A549 (cell line): ENCODE data around the gene BPIFB2. TPM values are rescaled to one million over a fixed set of nuclear protein-coding genes. Genes with fewer than 3 reads are reported as not detected.

Source experiments
- ATAC-seq, 2 experiments: fragments of 200-7000 bp in 1 of 2; fragments of >200 bp in 1 of 2; cut with Nextera tagmentation in 1 of 2; cut with Tn5 transposase in 1 of 2; 3 replicates each; pipeline versions ENCODE4 v1.8.0 to v1.9.1; 2018 to 2020; ENCODE audit warnings: mild to moderate bottlenecking in 1 of 2, moderate library complexity in 1 of 2
- CTCF ChIA-PET: fragments of 300-600 bp; sonication (Branson Sonifier 250); formaldehyde crosslinking; extraction: SDS; loops from one replicate; lab custom pipeline; 2021; ENCODE audit warnings: antibody characterized with exemption, inconsistent platforms; lab: Yijun Ruan, JAX
- POLR2A ChIA-PET: fragments of 350-600 bp; formaldehyde crosslinking; extraction: SDS; loops from one replicate; lab custom pipeline; 2021; ENCODE audit warnings: antibody characterized with exemption, inconsistent platforms; lab: Yijun Ruan, JAX
- DNase-seq, 2 experiments: peaks; one replicate each; pipeline versions ENCODE4 v3.0.0 to v3.0.0-alpha.2; 2011 to 2016; ENCODE audit warnings: low read depth in 1 of 2, low spot score in 1 of 2
- FAIRE-seq: peaks from 2 replicates; lab custom pipeline; 2011; peaks lifted over from hg19 to GRCh38; lab: Jason Lieb, UNC
- H3K27ac ChIP-seq, 2 experiments: fragments of >200 bp; sonication (Bioruptor Twin); formaldehyde crosslinking; 3 replicates each; pipeline ENCODE4 v1.5.1; 2016 to 2017
- H3K4me1 ChIP-seq: fragments of >200 bp; sonication (Bioruptor Twin); formaldehyde crosslinking; 3 replicates; pipeline ENCODE4 v1.6.1; 2016
- H3K4me2 ChIP-seq: fragments of >200 bp; sonication (Bioruptor Twin); formaldehyde crosslinking; 3 replicates; pipeline ENCODE4 v1.6.1; 2016
- H3K4me3 ChIP-seq: fragments of >200 bp; sonication (Bioruptor Twin); formaldehyde crosslinking; 3 replicates; pipeline ENCODE4 v1.5.1; 2016
- H3K9me3 ChIP-seq: fragments of >200 bp; sonication (Bioruptor Twin); formaldehyde crosslinking; 3 replicates; pipeline ENCODE4 v1.6.1; 2016
- BHLHE40 ChIP-seq: IDR thresholded peaks from 2 replicates; pipeline ENCODE4 v1.6.1; 2012; ENCODE audit warnings: low read depth, low read length, inconsistent platforms
- CBX8 ChIP-seq: fragments of 200-600 bp; sonication (generic); IDR thresholded peaks from 2 replicates; pipeline ENCODE4 v1.6.1; 2016
- CHD2 ChIP-seq: fragments of 150-350 bp; IDR thresholded peaks from 2 replicates; pipeline ENCODE4 v1.6.1; 2014; ENCODE audit warnings: low read length; ENCODE audit not compliant: partially characterized antibody
- EHF ChIP-seq: fragments of 250-450 bp; sonication (Bioruptor Pico); IDR thresholded peaks from 2 replicates; pipeline ENCODE4 v1.5.0; 2020; ENCODE audit warnings: mild to moderate bottlenecking
- FOSB ChIP-seq: fragments of 250-450 bp; sonication (Bioruptor Pico); IDR thresholded peaks from 2 replicates; pipeline ENCODE4 v1.5.0; 2020; ENCODE audit warnings: mild to moderate bottlenecking, moderate library complexity
- HEYL ChIP-seq: fragments of 250-450 bp; sonication (Bioruptor Pico); IDR thresholded peaks from 2 replicates; pipeline ENCODE4 v1.8.0; 2021; ENCODE audit warnings: mild to moderate bottlenecking, moderate library complexity
- HOXA7 ChIP-seq: fragments of 250-450 bp; sonication (Bioruptor Pico); IDR thresholded peaks from 2 replicates; pipeline ENCODE4 v1.5.0; 2020; ENCODE audit warnings: mild to moderate bottlenecking, moderate library complexity
- HOXB13 ChIP-seq: fragments of 250-450 bp; sonication (Bioruptor Pico); IDR thresholded peaks from 2 replicates; pipeline ENCODE4 v1.5.0; 2020; ENCODE audit warnings: low read depth, mild to moderate bottlenecking, moderate library complexity
- HOXB5 ChIP-seq: fragments of 250-450 bp; sonication (Bioruptor Pico); IDR thresholded peaks from 2 replicates; pipeline ENCODE4 v1.5.0; 2020; ENCODE audit warnings: mild to moderate bottlenecking, moderate library complexity
- JUN ChIP-seq, 2 experiments: fragments of >200 bp; sonication (Bioruptor Twin); formaldehyde crosslinking; IDR thresholded peaks; 2 replicates in 1 of 2; 3 replicates in 1 of 2; pipeline ENCODE4 v1.6.1; 2016 to 2017
- KDM1A ChIP-seq: fragments of 200-600 bp; sonication (generic); IDR thresholded peaks from 2 replicates; pipeline ENCODE4 v1.6.1; 2016; ENCODE audit warnings: low read depth, mild to moderate bottlenecking
- NR3C1 ChIP-seq: fragments of >200 bp; sonication (Bioruptor Twin); formaldehyde crosslinking; IDR thresholded peaks from 3 replicates; pipeline ENCODE4 v1.6.1; 2017
- RARB ChIP-seq: fragments of 250-450 bp; sonication (Bioruptor Pico); IDR thresholded peaks from 2 replicates; pipeline ENCODE4 v1.8.0; 2021; ENCODE audit warnings: mild to moderate bottlenecking, moderate library complexity
- RNF2 ChIP-seq: fragments of 200-600 bp; sonication (generic); IDR thresholded peaks from 2 replicates; pipeline ENCODE4 v1.6.1; 2016; ENCODE audit warnings: low read depth, mild to moderate bottlenecking, antibody characterized with exemption, moderate library complexity, borderline replicate concordance
- SREBF2 ChIP-seq: fragments of 450-650 bp; IDR thresholded peaks from 2 replicates; pipeline ENCODE4 v1.6.1; 2014; ENCODE audit warnings: mild to moderate bottlenecking, moderate library complexity
- TP53 ChIP-seq: fragments of 250-450 bp; sonication (Bioruptor Pico); IDR thresholded peaks from 2 replicates; pipeline ENCODE4 v1.5.0; 2021; ENCODE audit warnings: mild to moderate bottlenecking, moderate library complexity
- ZFP36 ChIP-seq: fragments of 450-650 bp; IDR thresholded peaks from 2 replicates; pipeline ENCODE4 v1.6.1; 2014; ENCODE audit warnings: borderline replicate concordance; ENCODE audit not compliant: partially characterized antibody
- ZSCAN20 ChIP-seq: fragments of 250-450 bp; sonication (Bioruptor Pico); IDR thresholded peaks from 2 replicates; pipeline ENCODE4 v1.8.0; 2022; ENCODE audit warnings: mild to moderate bottlenecking, moderate library complexity
- WGBS: methylation state at CpG from one replicate; pipeline ENCODE4 v1.1.6; 2017; ENCODE audit errors: missing lambda C conversion rate; 5-methylcytosine and 5-hydroxymethylcytosine counted together
- polyA plus RNA-seq, 4 experiments: library from polyadenylated mRNA; depleted of rRNA in 3 of 4; stranded (reverse); fragments of >200 nt; fragmentation: RNase III in 1 of 4; extraction: RNeasy Plus Mini Kit Qiagen cat#74134 plus additional on column Dnase treatment in 1 of 4; gene quantifications; 2 replicates in 3 of 4; 3 replicates in 1 of 4; pipeline ENCODE4 v1.2.3, GENCODE V29; 2011 to 2017
- TF ChIP-seq, protein P1 (sequence below): fragments of 250-450 bp; sonication (Bioruptor Pico); IDR thresholded peaks from 2 replicates; pipeline ENCODE4 v1.5.0; 2020; ENCODE audit warnings: low read depth, mild to moderate bottlenecking, moderate library complexity
- TF ChIP-seq, protein P2 (sequence below): IDR thresholded peaks from 2 replicates; pipeline ENCODE4 v1.6.1; 2012
- TF ChIP-seq, protein P3 (sequence below): fragments of 250-450 bp; sonication (Bioruptor Pico); IDR thresholded peaks from 2 replicates; pipeline ENCODE4 v1.5.0; 2021; ENCODE audit warnings: mild to moderate bottlenecking, moderate library complexity, borderline replicate concordance
- TF ChIP-seq, protein P4 (sequence below): IDR thresholded peaks from 2 replicates; pipeline ENCODE4 v1.6.1; 2012
- TF ChIP-seq, protein P5 (sequence below): fragments of >200 bp; sonication (Bioruptor Twin); formaldehyde crosslinking; IDR thresholded peaks from 2 replicates; pipeline ENCODE4 v1.6.1; 2016

Gene BPIFB2
- polyA plus RNA-seq, 2 of the 4 experiments (the other 2 are of a cell fraction) = not detected

DNA sequence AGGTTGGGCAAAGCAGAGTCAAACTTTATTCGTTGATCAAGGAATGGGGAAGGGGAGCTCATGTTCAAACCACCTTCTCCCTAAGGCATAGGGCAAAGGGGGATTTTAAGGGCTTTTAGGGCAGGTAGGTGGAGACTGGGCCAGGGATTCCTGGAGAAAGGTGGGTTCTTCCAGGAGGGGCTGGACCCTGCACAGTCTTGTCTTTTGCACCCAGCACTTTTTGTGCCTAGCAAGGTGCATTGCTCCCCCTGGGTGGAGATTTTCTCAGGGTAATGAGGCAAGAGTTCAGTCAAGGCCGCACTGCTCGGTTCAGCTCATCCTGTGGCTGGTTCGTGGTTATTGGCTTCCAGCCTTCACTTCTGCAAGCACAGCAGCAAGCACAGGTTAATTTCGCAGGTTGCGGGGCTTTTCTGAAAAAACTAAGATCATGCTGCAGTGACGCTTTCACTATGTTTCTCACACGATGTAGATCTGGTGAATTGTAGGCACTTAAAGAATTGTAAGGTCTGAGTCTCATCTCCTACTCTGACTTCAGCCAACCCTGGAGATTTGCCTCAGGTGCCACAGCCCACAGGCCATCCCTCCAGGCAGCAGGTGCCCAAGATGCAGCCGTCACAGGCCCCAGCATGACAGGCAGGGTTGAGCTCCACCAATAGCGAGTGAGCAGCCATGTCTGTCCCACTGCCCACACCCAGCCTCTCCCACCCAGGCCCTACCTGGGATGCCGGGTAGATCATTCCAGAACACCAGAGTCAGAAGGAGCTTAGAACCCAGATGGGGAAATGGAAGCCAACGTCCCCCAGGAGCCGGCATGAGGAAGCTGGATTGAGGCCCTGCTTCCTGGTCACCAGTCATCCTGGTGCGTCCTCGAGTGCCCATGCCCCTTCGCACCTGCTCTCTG lies 40.4 kb upstream of the BPIFB2 start:
- no peak for TF ChIP-seq NR3C1
- TF ChIP-seq, protein P1, sequence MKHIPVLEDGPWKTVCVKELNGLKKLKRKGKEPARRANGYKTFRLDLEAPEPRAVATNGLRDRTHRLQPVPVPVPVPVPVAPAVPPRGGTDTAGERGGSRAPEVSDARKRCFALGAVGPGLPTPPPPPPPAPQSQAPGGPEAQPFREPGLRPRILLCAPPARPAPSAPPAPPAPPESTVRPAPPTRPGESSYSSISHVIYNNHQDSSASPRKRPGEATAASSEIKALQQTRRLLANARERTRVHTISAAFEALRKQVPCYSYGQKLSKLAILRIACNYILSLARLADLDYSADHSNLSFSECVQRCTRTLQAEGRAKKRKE (CRISPR knock-in tag) = no peak
- no peak for TF ChIP-seq JUN (IDR thresholded peaks at IDR 0.05)
- TF ChIP-seq, protein P2, sequence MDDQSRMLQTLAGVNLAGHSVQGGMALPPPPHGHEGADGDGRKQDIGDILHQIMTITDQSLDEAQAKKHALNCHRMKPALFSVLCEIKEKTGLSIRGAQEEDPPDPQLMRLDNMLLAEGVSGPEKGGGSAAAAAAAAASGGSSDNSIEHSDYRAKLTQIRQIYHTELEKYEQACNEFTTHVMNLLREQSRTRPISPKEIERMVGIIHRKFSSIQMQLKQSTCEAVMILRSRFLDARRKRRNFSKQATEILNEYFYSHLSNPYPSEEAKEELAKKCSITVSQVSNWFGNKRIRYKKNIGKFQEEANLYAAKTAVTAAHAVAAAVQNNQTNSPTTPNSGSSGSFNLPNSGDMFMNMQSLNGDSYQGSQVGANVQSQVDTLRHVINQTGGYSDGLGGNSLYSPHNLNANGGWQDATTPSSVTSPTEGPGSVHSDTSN = no peak
- TF ChIP-seq, protein P3, sequence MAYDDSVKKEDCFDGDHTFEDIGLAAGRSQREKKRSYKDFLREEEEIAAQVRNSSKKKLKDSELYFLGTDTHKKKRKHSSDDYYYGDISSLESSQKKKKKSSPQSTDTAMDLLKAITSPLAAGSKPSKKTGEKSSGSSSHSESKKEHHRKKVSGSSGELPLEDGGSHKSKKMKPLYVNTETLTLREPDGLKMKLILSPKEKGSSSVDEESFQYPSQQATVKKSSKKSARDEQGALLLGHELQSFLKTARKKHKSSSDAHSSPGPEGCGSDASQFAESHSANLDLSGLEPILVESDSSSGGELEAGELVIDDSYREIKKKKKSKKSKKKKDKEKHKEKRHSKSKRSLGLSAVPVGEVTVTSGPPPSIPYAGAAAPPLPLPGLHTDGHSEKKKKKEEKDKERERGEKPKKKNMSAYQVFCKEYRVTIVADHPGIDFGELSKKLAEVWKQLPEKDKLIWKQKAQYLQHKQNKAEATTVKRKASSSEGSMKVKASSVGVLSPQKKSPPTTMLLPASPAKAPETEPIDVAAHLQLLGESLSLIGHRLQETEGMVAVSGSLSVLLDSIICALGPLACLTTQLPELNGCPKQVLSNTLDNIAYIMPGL (CRISPR knock-in tag) = no peak
- TF ChIP-seq BHLHE40 = no peak
- TF ChIP-seq TP53 = no peak
- no peak for TF ChIP-seq CBX8
- TF ChIP-seq ZFP36 = no peak
- ChIA-PET CTCF (interaction anchor here (0.7 to 1.4 kb wide), 5 partner anchors 9 to 24 kb away, joined by 3 to 5 read pairs (median 3); no protein-coding TSS in a partner anchor), POLR2A (no interaction called here)
- H3K4me1 ChIP-seq = no peaks in the 10 kb centered on the region
- WGBS = 67% methylated on average over 16 of the region's 16 CpGs
- FAIRE-seq (no peak), ATAC-seq (no peak), DNase-seq (no peak)
- H3K27ac ChIP-seq = no peak overlapping the region
- H3K9me3 ChIP-seq = no peaks in the 10 kb centered on the region
- no peak overlapping the region for H3K4me2 ChIP-seq
- no peak overlapping the region for H3K4me3 ChIP-seq

DNA sequence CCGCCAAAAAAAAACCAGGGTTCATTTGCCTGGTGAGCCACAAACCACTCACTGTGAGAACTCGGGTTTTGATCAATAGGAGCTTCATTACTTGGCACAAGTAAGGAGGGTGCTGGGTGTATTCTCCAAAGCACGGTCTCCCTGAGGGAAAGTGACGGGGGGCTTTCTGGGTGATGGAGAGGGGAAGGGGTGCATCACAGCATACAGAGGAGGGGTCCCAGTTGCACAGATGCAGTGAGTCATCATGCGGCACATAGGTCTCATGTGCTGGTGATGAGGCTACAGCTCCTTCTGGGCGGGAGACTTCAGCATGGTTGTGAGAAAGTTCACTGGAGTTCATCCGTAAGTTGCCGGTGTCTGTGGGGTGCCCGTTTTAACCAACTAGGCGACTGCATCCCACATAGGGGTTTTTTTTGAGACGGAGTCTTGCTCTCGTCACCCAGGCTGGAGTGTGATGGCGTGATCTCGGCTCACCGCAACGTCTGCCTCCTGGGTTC lies 39.5 kb upstream of the BPIFB2 start:
- no peak for FAIRE-seq
- 80% methylated on average over 16 of the region's 16 CpGs for WGBS
- DNase-seq = no peak
- Histone ChIP-seq H3K27ac (no peak overlapping the region), H3K4me1 (no peaks in the 10 kb centered on the region), H3K9me3 (no peaks in the 10 kb centered on the region), H3K4me2 (no peak overlapping the region), H3K4me3 (no peak overlapping the region)
- ATAC-seq = no peak
- ChIA-PET POLR2A (interaction anchor here (0.5 kb wide), 1 partner anchor 147 kb away, joined by 3 read pairs; no protein-coding TSS in a partner anchor), CTCF (interaction anchor here (0.7 to 1.3 kb wide), 3 partner anchors 10 to 23 kb away, joined by 3 read pairs; no protein-coding TSS in a partner anchor)
- TF ChIP-seq SREBF2 (no peak), CHD2 (no peak), RARB (no peak), RNF2 (no peak), HOXB5 (CRISPR knock-in tag) (no peak), EHF (CRISPR knock-in tag) (no peak), ZSCAN20 (CRISPR knock-in tag) (no peak), KDM1A (no peak), BHLHE40 (no peak), HOXA7 (CRISPR knock-in tag) (no peak), HEYL (CRISPR knock-in tag) (no peak), FOSB (CRISPR knock-in tag) (no peak), HOXB13 (CRISPR knock-in tag) (no peak)
- TF ChIP-seq, protein P4, sequence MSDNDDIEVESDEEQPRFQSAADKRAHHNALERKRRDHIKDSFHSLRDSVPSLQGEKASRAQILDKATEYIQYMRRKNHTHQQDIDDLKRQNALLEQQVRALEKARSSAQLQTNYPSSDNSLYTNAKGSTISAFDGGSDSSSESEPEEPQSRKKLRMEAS = no peak
- TF ChIP-seq, protein P5, sequence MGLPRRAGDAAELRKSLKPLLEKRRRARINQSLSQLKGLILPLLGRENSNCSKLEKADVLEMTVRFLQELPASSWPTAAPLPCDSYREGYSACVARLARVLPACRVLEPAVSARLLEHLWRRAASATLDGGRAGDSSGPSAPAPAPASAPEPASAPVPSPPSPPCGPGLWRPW = no peak
